H1 (cell line): Measurements from ENCODE around the gene PACSIN2.

Source experiments
- HDAC6 ChIP-seq: IDR thresholded peaks from one replicate; pipeline ENCODE4 v1.7.1; 2012; ENCODE audit warnings: low read depth, mild to moderate bottlenecking, inconsistent platforms, low read length, moderate library complexity
- MAFK ChIP-seq: IDR thresholded peaks from 2 replicates; pipeline ENCODE4 v1.6.1; 2012; ENCODE audit warnings: low read depth, mild to moderate bottlenecking, improper control_type of control experiment, low read length
- POLR2A ChIP-seq, 2 experiments: IDR thresholded peaks; 1 replicate in 1 of 2; 2 replicates in 1 of 2; pipeline ENCODE4 v1.6.1; 2011; ENCODE audit warnings: low read depth in 2 of 2, low read length in 2 of 2, mild to moderate bottlenecking in 2 of 2; ENCODE audit errors: control extremely low read depth in 1 of 2
- RNF2 ChIP-seq: fragments of 200-900, 300-1000 bp; sonication (generic); IDR thresholded peaks from 2 replicates; pipeline ENCODE4 v1.7.1; 2016; ENCODE audit warnings: borderline replicate concordance, low read depth, mild to moderate bottlenecking, antibody characterized with exemption, low read length; ENCODE audit not compliant: poor library complexity, severe bottlenecking; ENCODE audit errors: missing control alignments
- SP1 ChIP-seq: IDR thresholded peaks from 2 replicates; pipeline ENCODE4 v1.6.1; 2011; ENCODE audit warnings: low read depth, low read length
- TAF1 ChIP-seq: IDR thresholded peaks from 2 replicates; pipeline ENCODE4 v1.6.1; 2011; ENCODE audit warnings: mild to moderate bottlenecking, low read depth, low read length
- TF ChIP-seq, protein P1 (sequence below), 3 experiments: IDR thresholded peaks; 1 replicate in 2 of 3; 2 replicates in 1 of 3; pipeline versions ENCODE4 v1.5.1 to v1.6.1; 2011; ENCODE audit warnings: low read length in 3 of 3, mild to moderate bottlenecking in 3 of 3, inconsistent platforms in 2 of 3, low read depth in 1 of 3, moderate library complexity in 1 of 3; ENCODE audit not compliant: insufficient read depth in 1 of 3; ENCODE audit errors: control extremely low read depth in 1 of 3

GRCh38 chr22:42959576-42960509, 55.1 kb downstream of the PACSIN2 start:
- TF ChIP-seq, protein P1, sequence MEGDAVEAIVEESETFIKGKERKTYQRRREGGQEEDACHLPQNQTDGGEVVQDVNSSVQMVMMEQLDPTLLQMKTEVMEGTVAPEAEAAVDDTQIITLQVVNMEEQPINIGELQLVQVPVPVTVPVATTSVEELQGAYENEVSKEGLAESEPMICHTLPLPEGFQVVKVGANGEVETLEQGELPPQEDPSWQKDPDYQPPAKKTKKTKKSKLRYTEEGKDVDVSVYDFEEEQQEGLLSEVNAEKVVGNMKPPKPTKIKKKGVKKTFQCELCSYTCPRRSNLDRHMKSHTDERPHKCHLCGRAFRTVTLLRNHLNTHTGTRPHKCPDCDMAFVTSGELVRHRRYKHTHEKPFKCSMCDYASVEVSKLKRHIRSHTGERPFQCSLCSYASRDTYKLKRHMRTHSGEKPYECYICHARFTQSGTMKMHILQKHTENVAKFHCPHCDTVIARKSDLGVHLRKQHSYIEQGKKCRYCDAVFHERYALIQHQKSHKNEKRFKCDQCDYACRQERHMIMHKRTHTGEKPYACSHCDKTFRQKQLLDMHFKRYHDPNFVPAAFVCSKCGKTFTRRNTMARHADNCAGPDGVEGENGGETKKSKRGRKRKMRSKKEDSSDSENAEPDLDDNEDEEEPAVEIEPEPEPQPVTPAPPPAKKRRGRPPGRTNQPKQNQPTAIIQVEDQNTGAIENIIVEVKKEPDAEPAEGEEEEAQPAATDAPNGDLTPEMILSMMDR (IDR thresholded peaks at IDR 0.05; ENCODE audit: control extremely low read depth in 1 of 3, insufficient read depth in 1 of 3, low read depth in 1 of 3, low read length in 3 of 3): no peak
- TF ChIP-seq POLR2A (IDR thresholded peaks at IDR 0.05; ENCODE audit: control extremely low read depth in 1 of 2, low read depth in 2 of 2, low read length in 2 of 2): no peak
- no peak for TF ChIP-seq RNF2
- TF ChIP-seq HDAC6: no peak
- no peak for TF ChIP-seq MAFK
- TF ChIP-seq SP1: no peak
- TF ChIP-seq TAF1: no peak
